H1 (cell line): Measurements from ENCODE around the gene SRSF1. TPM values are rescaled to one million over a fixed set of nuclear protein-coding genes. Genes with fewer than 3 reads are reported as not detected.

Source experiments
- CTCF ChIA-PET: fragments of 300-600 bp; sonication (Branson Sonifier 250); formaldehyde crosslinking; loops from one replicate; lab custom pipeline; 2021; ENCODE audit not compliant: partially characterized antibody; lab: Charles Lee
- POLR2A ChIA-PET: fragments of 300-600 bp; sonication (Branson Sonifier 250); formaldehyde crosslinking; loops from one replicate; lab custom pipeline; 2021; ENCODE audit warnings: inconsistent platforms; ENCODE audit not compliant: partially characterized antibody; lab: Charles Lee
- DNase-seq, 2 experiments: peaks; one replicate each; pipeline versions ENCODE4 v3.0.0 to v3.0.0-alpha.2; 2010 to 2022; ENCODE audit warnings: low spot score in 2 of 2, low read depth in 1 of 2, mixed read lengths in 1 of 2
- FAIRE-seq: peaks from 2 replicates; lab custom pipeline; 2011; peaks lifted over from hg19 to GRCh38; lab: Jason Lieb, UNC
- H2AFZ ChIP-seq: 2 replicates; pipeline ENCODE4 v1.8.1; 2012; ENCODE audit warnings: low read length, inconsistent platforms
- H2AK5ac ChIP-seq: 2 replicates; pipeline ENCODE4 v1.6.1; 2013; ENCODE audit warnings: low read depth, low read length
- H2BK120ac ChIP-seq: replicated peaks from 2 replicates; pipeline ENCODE3; 2013; ENCODE audit warnings: low read depth, low read length, inconsistent platforms
- H2BK12ac ChIP-seq: 2 replicates; pipeline ENCODE4 v1.6.1; 2013; ENCODE audit warnings: low read depth, low read length
- H2BK15ac ChIP-seq: 2 replicates; pipeline ENCODE4 v1.6.1; 2013; ENCODE audit warnings: low read length
- H2BK20ac ChIP-seq: 2 replicates; pipeline ENCODE4 v1.6.1; 2013; ENCODE audit warnings: low read length
- H2BK5ac ChIP-seq: 2 replicates; pipeline ENCODE4 v1.6.1; 2013; ENCODE audit warnings: low read depth, low read length
- H3K14ac ChIP-seq: 2 replicates; pipeline ENCODE4 v1.6.1; 2013; ENCODE audit warnings: inconsistent platforms; ENCODE audit not compliant: insufficient read length
- H3K18ac ChIP-seq: 2 replicates; pipeline ENCODE4 v1.6.1; 2013; ENCODE audit warnings: low read length; ENCODE audit errors: extremely low read depth
- H3K23ac ChIP-seq: 2 replicates; pipeline ENCODE4 v1.6.1; 2013; ENCODE audit warnings: inconsistent platforms; ENCODE audit not compliant: insufficient read length
- H3K23me2 ChIP-seq: 2 replicates; pipeline ENCODE4 v1.6.1; 2013; ENCODE audit warnings: low read depth, low read length
- H3K27ac ChIP-seq: 2 replicates; pipeline ENCODE4 v1.6.1; 2011; ENCODE audit warnings: low read depth, low read length, inconsistent platforms
- H3K27me3 ChIP-seq, 4 experiments: replicated peaks in 1 of 4; 1 replicate in 1 of 4; 2 replicates in 3 of 4; pipeline versions ENCODE4 v1.6.1 to v1.8.1; 2011 to 2013; ENCODE audit warnings: low read length in 3 of 4, mild to moderate bottlenecking in 3 of 4, inconsistent platforms in 2 of 4, mixed read lengths in 2 of 4, moderate library complexity in 1 of 4; ENCODE audit not compliant: control insufficient read depth in 3 of 4, insufficient read depth in 3 of 4; ENCODE audit errors: extremely low read depth in 1 of 4
- H3K36me3 ChIP-seq, 4 experiments: 2 replicates each; pipeline versions ENCODE4 v1.6.1 to v1.8.1; 2011 to 2013; ENCODE audit warnings: mild to moderate bottlenecking in 4 of 4, low read length in 3 of 4, moderate library complexity in 2 of 4, control low read depth in 1 of 4, inconsistent platforms in 1 of 4; ENCODE audit not compliant: insufficient read depth in 4 of 4, control insufficient read depth in 2 of 4
- H3K4ac ChIP-seq: replicated peaks from 2 replicates; pipeline ENCODE3; 2013; ENCODE audit warnings: low read length, low read depth, mixed read lengths, inconsistent platforms; ENCODE audit not compliant: insufficient read length
- H3K4me1 ChIP-seq, 4 experiments: replicated peaks in 1 of 4; 1 replicate in 1 of 4; 2 replicates in 3 of 4; pipeline versions ENCODE4 v1.6.1 to v1.8.1; 2011 to 2013; ENCODE audit warnings: low read length in 3 of 4, inconsistent platforms in 2 of 4, mixed read lengths in 1 of 4; ENCODE audit not compliant: insufficient read depth in 4 of 4, control insufficient read depth in 3 of 4
- H3K4me2 ChIP-seq, 2 experiments: 2 replicates each; pipeline versions ENCODE4 v1.6.1 to v1.8.1; 2011 to 2013; ENCODE audit warnings: low read depth in 2 of 2, low read length in 2 of 2, control low read depth in 1 of 2, inconsistent platforms in 1 of 2, mild to moderate bottlenecking in 1 of 2; ENCODE audit not compliant: insufficient read depth in 1 of 2
- H3K4me3 ChIP-seq, 4 experiments: fragments of 200-600, 300-600 bp in 1 of 4; sonication (generic), shearing (Covaris generic), sonication (Bioruptor Twin) in 1 of 4; 2 replicates each; pipeline versions ENCODE4 v1.5.1 to v1.8.1; 2011 to 2016; ENCODE audit warnings: low read length in 4 of 4, low read depth in 3 of 4, control low read depth in 2 of 4, inconsistent platforms in 2 of 4, mild to moderate bottlenecking in 2 of 4, mixed read lengths in 1 of 4, moderate library complexity in 1 of 4; ENCODE audit not compliant: insufficient read depth in 2 of 4; ENCODE audit errors: extremely low read depth in 1 of 4
- H3K56ac ChIP-seq: replicated peaks from 2 replicates; pipeline ENCODE3; 2013; ENCODE audit warnings: low read depth, mild to moderate bottlenecking, mixed read lengths, low read length, inconsistent platforms; ENCODE audit not compliant: insufficient read length
- H3K79me1 ChIP-seq: 2 replicates; pipeline ENCODE4 v1.6.1; 2013; ENCODE audit warnings: low read depth, low read length, control low read depth
- H3K79me2 ChIP-seq, 2 experiments: 2 replicates each; pipeline versions ENCODE4 v1.6.1 to v1.8.1; 2012 to 2013; ENCODE audit warnings: low read length in 2 of 2, mild to moderate bottlenecking in 2 of 2, inconsistent platforms in 1 of 2; ENCODE audit not compliant: insufficient read depth in 2 of 2, control insufficient read depth in 1 of 2
- H3K9ac ChIP-seq, 4 experiments: replicated peaks in 1 of 4; 1 replicate in 1 of 4; 2 replicates in 3 of 4; pipeline versions ENCODE4 v1.6.1 to v1.8.1; 2011 to 2013; ENCODE audit warnings: low read depth in 3 of 4, low read length in 3 of 4, control low read depth in 2 of 4, mild to moderate bottlenecking in 2 of 4, moderate library complexity in 2 of 4, inconsistent platforms in 1 of 4; ENCODE audit errors: extremely low read depth in 1 of 4
- H3K9me3 ChIP-seq, 2 experiments: 2 replicates each; pipeline versions ENCODE4 v1.6.1 to v1.8.1; 2012 to 2013; ENCODE audit warnings: mild to moderate bottlenecking in 2 of 2, moderate library complexity in 2 of 2, control low read depth in 1 of 2, inconsistent platforms in 1 of 2, low read depth in 1 of 2, low read length in 1 of 2, mixed read lengths in 1 of 2; ENCODE audit not compliant: insufficient read depth in 2 of 2
- H4K20me1 ChIP-seq, 2 experiments: replicated peaks in 1 of 2; 2 replicates each; pipeline versions ENCODE3 to v1.8.1; 2011 to 2013; ENCODE audit warnings: inconsistent platforms in 2 of 2, low read length in 2 of 2, mild to moderate bottlenecking in 1 of 2; ENCODE audit not compliant: insufficient read depth in 2 of 2, control insufficient read depth in 1 of 2
- H4K5ac ChIP-seq: 2 replicates; pipeline ENCODE4 v1.6.1; 2013; ENCODE audit warnings: low read length, low read depth, mixed read lengths, inconsistent platforms; ENCODE audit not compliant: insufficient read length
- H4K8ac ChIP-seq: 2 replicates; pipeline ENCODE4 v1.8.0; 2013; ENCODE audit warnings: mild to moderate bottlenecking, moderate library complexity, low read length, inconsistent platforms; ENCODE audit not compliant: insufficient read depth; ENCODE audit errors: extremely low read depth
- H4K91ac ChIP-seq: replicated peaks from 2 replicates; pipeline ENCODE3; 2013; ENCODE audit warnings: low read length, mixed read lengths, inconsistent platforms; ENCODE audit not compliant: insufficient read length
- POLR2A ChIP-seq, 2 experiments: IDR thresholded peaks; 1 replicate in 1 of 2; 2 replicates in 1 of 2; pipeline ENCODE4 v1.6.1; 2011; ENCODE audit warnings: low read depth in 2 of 2, low read length in 2 of 2, mild to moderate bottlenecking in 2 of 2; ENCODE audit errors: control extremely low read depth in 1 of 2
- RAD21 ChIP-seq, 2 experiments: IDR thresholded peaks in 1 of 2; conservative IDR thresholded peaks in 1 of 2; 2 replicates each; pipeline ENCODE4 v1.6.1; 2011; ENCODE audit warnings: low read depth in 2 of 2, low read length in 2 of 2, improper control_type of control experiment in 1 of 2, inconsistent platforms in 1 of 2, mild to moderate bottlenecking in 1 of 2, moderate library complexity in 1 of 2
- SP1 ChIP-seq: IDR thresholded peaks from 2 replicates; pipeline ENCODE4 v1.6.1; 2011; ENCODE audit warnings: low read depth, low read length
- SUZ12 ChIP-seq: fragments of 200-600 bp; sonication (generic); IDR thresholded peaks from 2 replicates; pipeline ENCODE4 v1.6.1; 2012; ENCODE audit warnings: mild to moderate bottlenecking, inconsistent platforms, low read length, moderate library complexity, mixed read lengths
- TCF12 ChIP-seq: IDR thresholded peaks from 2 replicates; pipeline ENCODE4 v1.6.1; 2011; ENCODE audit warnings: low read depth, mild to moderate bottlenecking, low read length
- WGBS, 2 experiments: shearing (Covaris generic) in 1 of 2; methylation state at CpG; one replicate each; pipeline versions ENCODE4 v1.1.6 to v1.1.7; 2013 to 2015; ENCODE audit warnings: low lambda C conversion rate in 2 of 2, mixed read lengths in 2 of 2, inconsistent platforms in 1 of 2, low coverage in 1 of 2, missing lambda C conversion rate in 1 of 2; ENCODE audit not compliant: insufficient replicate concordance in 2 of 2, insufficient coverage in 1 of 2, insufficient read length in 1 of 2; ENCODE audit errors: extremely low coverage in 1 of 2, missing lambda C conversion rate in 1 of 2; 5-methylcytosine and 5-hydroxymethylcytosine counted together
- polyA plus RNA-seq, 7 experiments: library from polyadenylated mRNA; depleted of rRNA in 3 of 7; stranded (reverse) in 5 of 7; unstranded in 2 of 7; fragments of >200 nt in 5 of 7; fragments of 200-250 nt in 2 of 7; gene quantifications; 1 replicate in 5 of 7; 2 replicates in 1 of 7; 4 replicates in 1 of 7; pipeline versions ENCODE4 v1.2.1 to v1.2.3, GENCODE V29; 2011 to 2013; ENCODE audit warnings: missing spikeins in 2 of 7, mixed read lengths in 2 of 7
- total RNA-seq: library from RNA; stranded (reverse); fragmentation: NEBNext Ultra II Directional; extraction: Animal tissue kit (Norgen Biotek cat#: 25700); gene quantifications from 2 replicates; pipeline ENCODE4 v1.2.1, GENCODE V29; 2021

The SRSF1 gene
- total and polyA plus RNA-seq, 2 of the 8 experiments (the other 6 are each of a cell fraction or from before 2014, with no cell fraction given) = 149 to 429 TPM

GRCh38 chr17:57965521-57966160 is 41.4 kb downstream of the SRSF1 start:
- Histone ChIP-seq H4K8ac (no peak overlapping the region; the same call in 1 of the 2 replicates), H2AFZ (no peak overlapping the region), H3K27me3 (no peaks in the 10 kb centered on the region), H3K79me1 (no peaks in the 10 kb centered on the region), H3K9me3 (no peaks in the 10 kb centered on the region), H4K91ac (no peak overlapping the region), H3K4me3 (no peak overlapping the region), H4K20me1 (no peaks in the 10 kb centered on the region), H2BK15ac (no peak overlapping the region), H3K79me2 (no peaks in the 10 kb centered on the region), H2BK5ac (peak overlapping the region; percentile 7; the same call in 1 of the 2 replicates), H3K18ac (no peak overlapping the region), H2BK120ac (no peak overlapping the region), H3K27ac (no peak overlapping the region), H2BK12ac (peak overlapping the region; percentile 23; the same call in 1 of the 2 replicates), H3K56ac (no peak overlapping the region), H4K5ac (no peak overlapping the region), H3K23ac (no peak overlapping the region), H3K36me3 (no peaks in the 10 kb centered on the region), H2BK20ac (no peak overlapping the region; the same call in 1 of the 2 replicates), H3K14ac (no peak overlapping the region), H3K4me1 (peaks cover 0 to 6% (median 0%) of the 10 kb centered on the region in 4 experiments; a peak in 3 of 7 replicates), H3K4me2 (no peak overlapping the region), H3K9ac (no peak overlapping the region), H3K4ac (no peak overlapping the region), H3K23me2 (no peaks in the 10 kb centered on the region), H2AK5ac (0 out of 2 replicates have a peak overlapping the region, but pooled peaks have one; percentile 1)
- peak in 1 of 2 experiments; percentile 52 for DNase-seq
- 87% methylated on average over 26 of the region's 26 CpGs; no CpG with 5 or more reads in 1 of the 2 experiments for WGBS, 2 experiments
- TF ChIP-seq TCF12 (no peak), SUZ12 (no peak), RAD21 (IDR thresholded peaks at IDR 0.05 in 1 of 2, conservative IDR thresholded peaks at IDR 0.05 in 1 of 2; ENCODE audit: low read depth in 2 of 2, low read length in 2 of 2) (0 out of 4 replicates have a peak, but pooled peaks of 1 of the 2 experiments have one; percentile 2), POLR2A (IDR thresholded peaks at IDR 0.05; ENCODE audit: control extremely low read depth in 1 of 2, low read depth in 2 of 2, low read length in 2 of 2) (no peak), SP1 (no peak)
- no peak for FAIRE-seq
- POLR2A ChIA-PET = interaction anchor here (1.0 to 2.8 kb wide), 10 partner anchors 10 to 107 kb away, joined by 3 to 12 read pairs (median 3); no protein-coding TSS in a partner anchor
- CTCF ChIA-PET = interaction anchor here (0.7 to 11.1 kb wide), 13 partner anchors 11 to 207 kb away, joined by 3 to 96 read pairs (median 4); partner anchors contain the start of gene CUEDC1
